Nucleus accumbens (tissue), 56 donors: Measurements from ENCODE around the gene C2orf49.

Experiments
- DNase-seq, 56 donors: peaks; one replicate each; lab custom pipeline; 2025; lab: John Stamatoyannopoulos, UW

C2orf49 gene

DNA sequence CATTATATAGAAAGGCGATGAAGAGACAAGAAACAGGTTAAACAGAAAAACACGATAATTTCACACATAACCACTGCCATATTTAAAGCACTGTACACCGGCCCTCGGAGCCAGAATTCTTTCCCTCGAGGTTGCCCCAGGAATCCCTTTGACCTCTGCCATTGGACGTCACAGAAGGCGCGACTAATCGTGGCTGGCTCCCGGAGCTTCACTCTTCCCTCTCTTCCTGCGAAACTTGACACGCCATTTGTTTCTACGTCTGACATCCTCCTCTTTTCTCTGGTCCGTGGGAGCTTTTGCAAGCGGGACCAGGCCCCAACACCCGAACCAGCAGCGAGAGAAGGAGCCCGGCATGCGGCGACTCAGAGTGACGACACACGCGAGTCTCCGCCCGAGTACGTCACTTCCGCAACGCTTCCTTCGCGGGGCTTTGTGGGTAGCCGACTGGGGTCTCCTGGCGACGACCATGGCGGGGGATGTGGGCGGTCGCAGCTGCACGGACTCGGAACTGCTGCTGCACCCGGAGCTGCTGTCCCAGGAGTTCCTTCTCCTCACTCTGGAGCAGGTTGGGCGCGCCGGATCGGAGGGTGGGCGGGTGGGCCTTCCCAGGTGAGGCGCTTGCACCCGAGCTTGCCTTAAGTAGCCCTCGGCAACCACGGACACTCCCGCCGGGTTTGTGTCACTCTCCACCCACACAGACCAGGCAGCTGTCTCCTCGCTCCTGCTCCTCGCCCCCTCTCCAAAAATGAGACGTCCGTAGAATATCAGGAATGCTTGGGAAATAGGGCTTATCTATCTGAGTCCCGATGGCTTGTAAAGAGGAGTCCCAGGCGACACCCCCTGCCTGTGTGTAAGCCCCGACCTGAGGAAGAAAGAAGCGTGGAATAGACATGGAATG lies at the start of gene C2orf49:
C2orf49 (plus strand) TSS at position 419 of the 898 bp plus-strand sequence; CDS start at position 467, 48 bp downstream.
- peak in 55 of 56 donors; percentile 37 to 98 (median 88) for DNase-seq

DNA sequence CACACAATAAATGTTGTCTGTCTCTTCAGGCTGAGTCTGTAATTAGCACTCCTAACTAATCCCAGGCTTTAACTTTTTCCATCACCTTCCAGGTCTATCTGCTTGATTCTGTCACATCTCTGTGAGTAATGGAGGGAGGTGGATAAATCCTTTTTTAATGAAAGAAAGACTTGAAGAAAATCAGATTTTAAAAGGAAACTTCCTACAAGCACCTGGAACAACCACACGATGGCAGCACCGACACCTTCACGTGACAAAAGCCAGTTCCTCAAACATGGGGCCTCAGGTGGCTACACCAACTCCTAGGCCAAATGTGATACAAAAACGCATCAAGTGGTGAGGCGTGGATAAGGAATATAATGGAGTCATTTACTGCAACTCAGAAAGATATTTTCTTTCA lies 49.6 kb upstream of the C2orf49 start:
- peak in 4 of 56 donors; percentile 3 to 4 (median 4) for DNase-seq

GRCh38 chr2:105288133-105288532 lies 49.2 kb upstream of the C2orf49 start:
- no peak for DNase-seq

GRCh38 chr2:105290981-105291660 lies 46.2 kb upstream of the C2orf49 start:
- no peak for DNase-seq

GRCh38 chr2:105291981-105292380 lies 45.4 kb upstream of the C2orf49 start:
- DNase-seq = no peak

GRCh38 chr2:105294046-105294445 lies 43.3 kb upstream of the C2orf49 start:
- DNase-seq = no peak

DNA sequence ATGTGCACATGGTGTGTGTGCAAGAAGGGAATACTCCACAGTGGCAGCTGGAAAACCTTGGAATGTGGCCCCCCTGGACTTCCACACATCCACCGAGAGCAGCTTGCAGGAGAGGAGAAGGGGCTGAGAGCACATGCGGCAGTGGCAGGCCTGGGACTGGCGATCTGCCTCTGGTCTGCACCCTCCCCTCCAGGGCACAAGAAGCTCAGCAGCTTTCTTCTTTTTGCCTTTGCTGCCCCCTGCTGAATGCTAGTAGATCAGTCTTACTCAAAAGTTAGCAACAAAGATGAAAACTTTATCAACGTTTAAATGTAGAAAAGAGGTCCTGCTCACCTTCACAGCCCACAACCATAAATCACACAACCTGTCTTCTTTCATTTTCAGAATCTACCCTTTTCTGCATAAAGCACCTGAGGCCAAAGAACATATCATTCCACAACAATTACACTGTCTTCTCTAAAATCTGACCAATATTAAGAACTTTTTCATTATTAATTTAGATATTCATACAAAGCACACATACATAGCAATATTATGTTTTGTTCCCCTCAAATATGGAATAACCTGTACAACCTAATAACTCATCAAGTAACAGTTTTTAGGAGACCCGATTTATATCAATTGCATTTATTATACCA lies 42.4 kb upstream of the C2orf49 start:
- peak in 49 of 56 donors; percentile 4 to 74 (median 51) for DNase-seq

- no peak for DNase-seq
These were observed 41.2 kb upstream of the C2orf49 start for GRCh38 chr2:105296017-105296611.

DNA sequence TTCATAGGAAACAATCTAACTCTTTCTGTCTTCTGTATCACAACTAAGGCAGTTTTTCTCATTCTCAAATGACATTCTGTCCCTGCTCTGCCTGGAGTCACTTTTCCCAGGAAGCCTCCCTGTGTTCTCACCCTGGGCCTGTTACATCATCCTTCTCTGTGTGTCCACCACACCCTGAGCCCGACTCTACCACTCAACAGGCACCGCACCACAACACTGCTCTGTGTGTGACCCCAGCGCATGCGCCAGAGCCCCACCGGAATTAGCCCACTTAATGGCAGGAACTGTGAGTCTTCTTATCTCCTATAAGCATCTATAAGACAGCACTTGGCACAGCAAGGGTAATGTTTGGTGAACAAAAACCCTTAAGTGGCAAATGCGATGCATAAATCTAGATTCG lies 40.1 kb upstream of the C2orf49 start:
- no peak for DNase-seq

DNA sequence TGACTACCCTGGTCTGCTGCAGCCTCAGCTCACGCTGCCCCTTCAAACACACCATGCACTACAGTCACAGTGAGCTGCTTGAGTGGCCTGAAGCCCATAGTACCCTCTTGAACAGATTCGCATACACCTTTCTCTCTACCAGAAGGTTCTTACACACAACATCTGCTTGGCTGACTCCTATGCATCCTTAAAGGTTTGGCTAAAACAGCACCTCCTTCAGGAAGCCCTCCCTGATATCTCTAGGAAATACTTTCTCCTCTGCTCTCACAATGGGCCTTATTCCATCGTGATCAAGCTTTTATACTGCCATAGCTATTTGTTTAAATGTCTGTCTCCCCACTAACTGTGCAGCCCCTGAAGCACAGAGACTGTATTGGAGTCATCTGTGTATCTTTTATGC lies 39.3 kb upstream of the C2orf49 start:
- DNase-seq = no peak

DNA sequence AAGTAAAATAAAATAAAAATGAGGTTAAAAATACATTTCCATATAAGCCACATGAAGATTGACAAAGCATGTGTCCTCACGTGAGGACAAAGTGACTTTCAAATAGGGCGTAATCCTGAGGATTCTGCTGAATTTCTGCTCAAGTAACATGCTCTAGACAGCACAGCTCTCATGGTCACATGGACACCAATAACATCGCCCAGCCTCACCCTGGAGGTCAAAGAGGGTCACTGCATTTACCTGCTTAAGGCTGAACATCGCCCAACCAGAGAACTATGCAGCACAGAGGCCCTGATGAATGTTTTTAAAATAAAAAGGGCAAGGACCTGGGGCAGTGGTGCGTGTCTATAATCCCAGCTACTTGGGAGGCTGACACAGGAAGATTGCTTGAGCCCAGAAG lies 38.0 kb upstream of the C2orf49 start:
- no peak for DNase-seq

DNA sequence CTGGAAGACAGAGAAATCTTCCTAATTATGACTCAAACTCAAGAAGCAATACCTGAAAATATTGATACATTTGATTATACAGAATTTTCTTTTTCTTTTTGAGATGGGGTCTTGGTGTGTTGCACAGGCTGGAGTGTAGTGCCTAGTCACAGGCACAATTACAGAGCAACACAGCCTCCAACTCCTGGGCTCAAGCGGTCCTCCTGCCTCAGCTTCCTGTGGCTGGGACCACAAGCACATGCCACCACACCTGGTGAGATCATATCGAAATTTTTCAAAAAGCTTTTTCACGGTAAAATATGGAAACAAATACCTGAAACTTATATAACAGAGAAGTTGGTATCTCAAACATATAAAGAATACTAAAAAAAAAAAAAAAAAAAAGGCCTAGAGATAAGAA lies 35.7 kb upstream of the C2orf49 start:
- DNase-seq = no peak

DNA sequence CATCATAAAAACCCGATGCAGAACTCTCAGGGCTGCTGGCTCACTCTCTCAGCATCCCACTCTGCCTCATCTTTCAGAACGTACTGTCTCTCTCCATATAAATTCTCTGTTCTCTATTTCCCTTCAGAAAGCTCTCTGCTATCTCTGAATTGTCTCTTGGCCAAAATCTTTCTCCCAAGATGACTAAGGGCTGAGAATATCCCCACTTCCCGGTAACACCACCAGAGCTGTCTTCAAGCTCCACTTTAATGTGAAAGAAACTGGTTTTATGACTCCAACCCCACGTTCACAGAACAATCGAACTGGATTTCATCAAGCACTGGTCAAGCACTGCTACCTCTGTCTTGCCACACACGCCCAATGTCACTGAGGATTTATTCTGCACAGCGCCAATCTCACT lies 30.2 kb upstream of the C2orf49 start:
- no peak for DNase-seq

DNA sequence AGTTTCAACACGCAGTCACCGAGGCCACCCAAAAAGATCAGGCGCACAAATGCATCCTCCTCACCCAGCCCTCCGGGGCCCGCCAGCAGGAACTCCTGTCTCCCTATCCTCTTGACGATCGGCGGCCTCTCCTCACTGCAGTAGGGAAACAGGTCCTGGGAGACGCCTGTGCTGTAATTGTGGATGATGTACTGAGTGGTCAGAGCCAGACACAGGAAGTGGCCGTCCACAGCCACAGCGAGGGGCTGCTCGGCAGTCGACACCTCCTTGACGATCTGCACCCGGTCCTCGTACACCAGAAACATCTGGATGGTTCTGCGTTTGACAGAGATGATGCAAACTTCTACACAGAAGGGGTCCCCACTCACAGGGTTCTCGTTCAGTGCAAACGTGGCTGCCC lies 29.8 kb upstream of the C2orf49 start:
- no peak for DNase-seq

DNA sequence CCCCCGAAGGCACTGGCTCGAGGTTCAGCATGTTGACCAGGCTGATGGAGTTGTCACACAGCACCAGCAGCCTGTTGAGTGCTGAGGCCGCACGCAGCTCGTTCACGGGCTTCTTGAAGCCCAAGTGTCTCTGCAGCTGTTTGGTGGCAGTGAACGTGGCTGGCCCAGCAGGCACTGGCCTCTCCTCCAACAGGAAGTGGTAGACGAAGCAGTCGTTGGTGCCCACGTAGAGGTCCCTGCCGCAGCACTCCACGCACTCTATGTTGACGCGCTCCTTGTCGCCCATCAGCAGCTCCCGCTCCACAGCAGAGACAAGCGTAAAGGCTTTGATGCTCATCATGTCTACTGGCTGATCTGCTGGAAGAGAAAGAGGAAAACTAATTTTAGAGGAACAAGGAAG lies 29.4 kb upstream of the C2orf49 start:
- DNase-seq = no peak

DNA sequence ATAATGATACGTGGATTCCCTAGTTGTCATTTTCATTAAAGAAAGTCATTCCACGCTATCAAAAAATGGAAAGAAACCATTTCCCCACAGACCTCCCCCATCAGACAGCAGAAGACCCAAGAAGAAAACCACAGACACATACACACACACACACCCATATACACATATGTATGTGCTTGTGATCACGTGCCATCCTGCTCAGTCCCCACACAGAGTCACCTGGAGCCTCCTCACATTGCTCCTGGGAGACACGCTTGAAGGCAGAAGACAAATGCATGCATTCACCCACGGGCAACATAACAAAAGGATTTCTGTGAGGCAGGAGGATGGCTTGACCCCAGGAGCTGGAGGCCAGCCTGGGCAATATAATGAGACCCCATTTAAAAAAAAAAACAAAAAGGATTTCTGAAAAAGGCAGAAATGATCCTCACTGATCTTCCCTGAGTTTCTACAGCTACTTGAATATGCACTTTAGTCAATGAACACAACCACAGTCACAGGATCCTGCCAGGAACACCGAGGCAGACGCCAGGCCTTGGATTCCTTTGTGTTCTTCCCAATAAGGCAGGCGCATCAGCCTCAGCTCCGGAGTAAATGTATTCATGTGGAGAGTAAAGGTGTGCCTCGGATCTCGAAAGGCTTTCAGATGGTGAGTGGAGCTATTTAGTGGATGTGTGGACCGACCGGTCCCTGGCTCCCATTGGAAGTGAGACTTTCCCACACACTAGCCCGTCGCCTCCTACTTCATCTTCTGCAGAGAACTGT lies 28.8 kb upstream of the C2orf49 start:
- DNase-seq = peak in 1 of 56 donors; percentile 32

GRCh38 chr2:105309147-105309545 lies 28.2 kb upstream of the C2orf49 start:
- peak in 24 of 56 donors; percentile 4 to 51 (median 19) for DNase-seq

DNA sequence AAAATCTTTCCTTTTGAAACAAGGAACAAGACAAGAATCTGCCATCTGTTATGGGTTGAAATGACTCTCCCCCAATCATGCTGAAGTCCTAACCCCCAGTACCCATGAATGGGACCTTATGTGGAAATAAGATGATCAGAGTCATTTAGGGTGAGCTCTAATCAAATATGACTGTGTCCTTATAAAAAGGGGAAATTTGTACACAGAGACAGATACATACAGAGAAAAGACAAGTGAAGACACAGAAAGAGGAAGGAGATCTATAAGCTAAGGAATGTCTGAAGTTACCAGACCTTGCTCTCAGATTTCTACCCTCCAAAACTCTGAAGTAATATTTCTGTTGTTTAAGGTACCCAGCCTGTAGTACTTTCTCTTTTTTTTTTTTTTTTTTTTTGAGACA lies 23.5 kb upstream of the C2orf49 start:
- no peak for DNase-seq

- DNase-seq = no peak
These were observed 22.0 kb upstream of the C2orf49 start for GRCh38 chr2:105315314-105315713.

GRCh38 chr2:105317937-105318336 lies 19.4 kb upstream of the C2orf49 start:
- no peak for DNase-seq
